GM19463 (cell line): Measurements from ENCODE around the gene UNC5CL.
"Not testable (repeated sequence)": the region's sequence is repeated elsewhere in the genome, so short reads cannot be mapped to it uniquely, and the experiment has no call there.

Experiments
- ATAC-seq: cut with Tn5 transposase; IDR thresholded peaks from one replicate; pipeline ENCODE4 v1.9.1; 2021; ENCODE audit warnings: mild to moderate bottlenecking, moderate library complexity; ENCODE audit not compliant: unreplicated experiment

Gene UNC5CL

GRCh38 chr6:41008011-41008410, 31.0 kb downstream of the UNC5CL start:
- no peak for ATAC-seq

- not testable (repeated sequence) for ATAC-seq
Observed at GRCh38 chr6:41006980-41007379, 32.0 kb downstream of the UNC5CL start.

- not testable (repeated sequence) for ATAC-seq
Observed at GRCh38 chr6:41006217-41006616, 32.8 kb downstream of the UNC5CL start.

GRCh38 chr6:41002168-41002567, 36.9 kb downstream of the UNC5CL start:
- no peak for ATAC-seq

- no peak for ATAC-seq
Observed at GRCh38 chr6:41000248-41000647, 38.8 kb downstream of the UNC5CL start.

GRCh38 chr6:40999569-40999968, 39.5 kb downstream of the UNC5CL start:
- ATAC-seq, result no peak

- no peak for ATAC-seq
Observed at GRCh38 chr6:40998661-40999060, 40.4 kb downstream of the UNC5CL start.

GRCh38 chr6:40997234-40997957, 41.6 kb downstream of the UNC5CL start:
- ATAC-seq, result no peak

GRCh38 chr6:40996591-40997233, 42.3 kb downstream of the UNC5CL start:
- ATAC-seq, result no peak

- no peak for ATAC-seq
Observed at GRCh38 chr6:40992746-40993145, 46.3 kb downstream of the UNC5CL start.

GRCh38 chr6:40990301-40990700, 48.7 kb downstream of the UNC5CL start:
- no peak for ATAC-seq

GRCh38 chr6:40989204-40990169, 49.5 kb downstream of the UNC5CL start:
- ATAC-seq, result no peak

GRCh38 chr6:40988634-40989033, 50.4 kb downstream of the UNC5CL start:
- no peak for ATAC-seq

GRCh38 chr6:40986921-40987819, 51.9 kb downstream of the UNC5CL start:
- ATAC-seq, result no peak

- no peak for ATAC-seq
Observed at GRCh38 chr6:40986364-40986763, 52.7 kb downstream of the UNC5CL start.

- no peak for ATAC-seq
Observed at GRCh38 chr6:40983752-40984151, 55.3 kb downstream of the UNC5CL start.

- no peak for ATAC-seq
Observed at GRCh38 chr6:40982917-40983316, 56.1 kb downstream of the UNC5CL start.

- no peak for ATAC-seq
Observed at GRCh38 chr6:40978687-40979289, 60.2 kb downstream of the UNC5CL start.

- no peak for ATAC-seq
Observed at GRCh38 chr6:40977695-40978094, 61.3 kb downstream of the UNC5CL start.

GRCh38 chr6:40977085-40977484, 61.9 kb downstream of the UNC5CL start:
- ATAC-seq, result no peak
